HG02884 (cell line): Measurements from ENCODE around the gene KIF21B.

Source experiments
- ATAC-seq: cut with Tn5 transposase; IDR thresholded peaks from one replicate; pipeline ENCODE4 v1.9.1; 2021; ENCODE audit warnings: mild to moderate bottlenecking, moderate library complexity; ENCODE audit not compliant: unreplicated experiment

The KIF21B gene, protein sequence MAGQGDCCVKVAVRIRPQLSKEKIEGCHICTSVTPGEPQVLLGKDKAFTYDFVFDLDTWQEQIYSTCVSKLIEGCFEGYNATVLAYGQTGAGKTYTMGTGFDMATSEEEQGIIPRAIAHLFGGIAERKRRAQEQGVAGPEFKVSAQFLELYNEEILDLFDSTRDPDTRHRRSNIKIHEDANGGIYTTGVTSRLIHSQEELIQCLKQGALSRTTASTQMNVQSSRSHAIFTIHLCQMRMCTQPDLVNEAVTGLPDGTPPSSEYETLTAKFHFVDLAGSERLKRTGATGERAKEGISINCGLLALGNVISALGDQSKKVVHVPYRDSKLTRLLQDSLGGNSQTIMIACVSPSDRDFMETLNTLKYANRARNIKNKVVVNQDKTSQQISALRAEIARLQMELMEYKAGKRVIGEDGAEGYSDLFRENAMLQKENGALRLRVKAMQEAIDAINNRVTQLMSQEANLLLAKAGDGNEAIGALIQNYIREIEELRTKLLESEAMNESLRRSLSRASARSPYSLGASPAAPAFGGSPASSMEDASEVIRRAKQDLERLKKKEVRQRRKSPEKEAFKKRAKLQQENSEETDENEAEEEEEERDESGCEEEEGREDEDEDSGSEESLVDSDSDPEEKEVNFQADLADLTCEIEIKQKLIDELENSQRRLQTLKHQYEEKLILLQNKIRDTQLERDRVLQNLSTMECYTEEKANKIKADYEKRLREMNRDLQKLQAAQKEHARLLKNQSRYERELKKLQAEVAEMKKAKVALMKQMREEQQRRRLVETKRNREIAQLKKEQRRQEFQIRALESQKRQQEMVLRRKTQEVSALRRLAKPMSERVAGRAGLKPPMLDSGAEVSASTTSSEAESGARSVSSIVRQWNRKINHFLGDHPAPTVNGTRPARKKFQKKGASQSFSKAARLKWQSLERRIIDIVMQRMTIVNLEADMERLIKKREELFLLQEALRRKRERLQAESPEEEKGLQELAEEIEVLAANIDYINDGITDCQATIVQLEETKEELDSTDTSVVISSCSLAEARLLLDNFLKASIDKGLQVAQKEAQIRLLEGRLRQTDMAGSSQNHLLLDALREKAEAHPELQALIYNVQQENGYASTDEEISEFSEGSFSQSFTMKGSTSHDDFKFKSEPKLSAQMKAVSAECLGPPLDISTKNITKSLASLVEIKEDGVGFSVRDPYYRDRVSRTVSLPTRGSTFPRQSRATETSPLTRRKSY (N-terminal part only)

DNA sequence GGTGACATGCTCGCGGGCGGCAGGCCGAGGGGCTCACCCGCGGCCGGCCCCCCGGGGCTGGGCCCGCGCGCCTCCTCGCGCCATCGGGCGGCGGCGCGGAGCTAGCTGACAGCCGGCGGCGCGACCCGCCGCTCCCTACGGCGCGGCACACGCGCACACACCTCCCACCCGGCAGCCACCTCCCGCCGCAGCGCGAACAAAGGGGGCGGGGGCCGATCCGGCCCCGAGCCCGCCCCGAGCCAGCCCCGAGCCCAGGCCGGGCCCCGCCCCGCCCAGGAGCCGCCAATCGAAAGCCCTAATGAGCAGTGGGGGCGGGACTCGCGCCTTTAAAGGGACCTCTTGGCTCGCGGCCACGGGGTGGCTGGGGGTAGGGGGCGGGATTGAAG is at the start of gene KIF21B:
TSS of gene KIF21B (minus strand) at position 198 of the 386 bp plus-strand sequence. CDS start 331 bp downstream, outside the sequence.
- ATAC-seq, result peak; percentile 47

DNA sequence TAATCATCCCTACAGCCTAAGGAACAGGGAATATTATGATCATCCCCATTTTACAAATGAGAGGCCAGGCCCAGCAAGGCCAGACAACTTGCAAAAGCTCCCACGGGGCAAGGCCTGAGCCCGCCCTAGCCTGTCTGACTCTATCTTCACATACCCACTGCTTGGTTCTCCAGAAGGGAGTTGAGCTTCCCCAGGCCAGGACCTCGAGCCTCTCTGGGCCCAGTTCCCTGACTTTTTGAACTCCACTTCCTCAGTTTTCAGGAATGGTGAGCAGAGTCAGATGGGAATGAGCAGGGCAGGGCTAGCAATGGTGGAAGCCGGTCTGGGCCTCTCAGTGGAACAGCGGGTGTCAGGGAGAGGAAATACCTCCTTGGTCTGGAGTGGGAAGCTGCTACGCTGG is 49.4 kb upstream of the KIF21B start:
- no peak for ATAC-seq

- no peak for ATAC-seq
Measured at GRCh38 chr1:201072149-201072548, 48.6 kb upstream of the KIF21B start.

DNA sequence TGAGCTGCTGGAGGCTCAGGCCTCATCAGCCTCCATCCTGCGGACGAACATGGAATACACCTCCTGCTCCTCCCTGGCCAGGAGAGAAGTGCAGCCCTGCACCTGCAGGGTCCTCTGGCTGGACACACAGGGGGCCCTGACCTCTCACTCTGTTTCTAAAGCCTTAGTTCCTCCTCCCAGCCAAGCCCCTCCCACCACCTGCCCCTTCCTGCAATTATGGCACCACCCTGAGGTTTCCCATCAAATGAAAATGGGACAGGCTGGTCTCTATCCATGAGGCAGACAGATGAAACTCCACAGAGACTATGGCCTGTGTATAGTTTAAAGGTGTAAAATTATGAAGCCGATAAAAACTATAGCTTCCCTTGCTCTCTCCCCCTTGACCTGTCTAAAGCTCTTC is 46.1 kb upstream of the KIF21B start:
- no peak for ATAC-seq

GRCh38 chr1:201068976-201069375 is 45.5 kb upstream of the KIF21B start:
- ATAC-seq, result no peak

DNA sequence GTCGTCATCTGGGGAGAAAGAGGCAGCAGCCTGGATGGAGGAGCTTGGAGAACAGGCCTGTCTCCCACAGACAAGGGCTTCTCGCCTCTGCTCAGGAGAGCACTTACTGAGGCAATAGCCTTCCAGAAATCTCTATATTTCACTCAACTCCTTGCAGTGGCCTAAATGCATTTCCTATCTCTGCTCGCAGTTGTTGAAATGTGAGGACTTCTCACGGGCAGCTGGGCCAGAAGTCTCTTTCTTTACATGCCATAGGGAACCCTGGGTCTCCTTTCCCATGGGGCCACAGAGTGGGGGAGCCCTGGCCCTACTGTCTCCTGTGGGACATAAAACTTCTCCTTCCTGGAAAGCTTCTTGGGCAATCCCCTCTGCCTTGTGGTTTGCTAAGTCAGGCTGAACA is 43.5 kb upstream of the KIF21B start:
- ATAC-seq, result no peak

- no peak for ATAC-seq
Measured at GRCh38 chr1:201065686-201066085, 42.2 kb upstream of the KIF21B start.

DNA sequence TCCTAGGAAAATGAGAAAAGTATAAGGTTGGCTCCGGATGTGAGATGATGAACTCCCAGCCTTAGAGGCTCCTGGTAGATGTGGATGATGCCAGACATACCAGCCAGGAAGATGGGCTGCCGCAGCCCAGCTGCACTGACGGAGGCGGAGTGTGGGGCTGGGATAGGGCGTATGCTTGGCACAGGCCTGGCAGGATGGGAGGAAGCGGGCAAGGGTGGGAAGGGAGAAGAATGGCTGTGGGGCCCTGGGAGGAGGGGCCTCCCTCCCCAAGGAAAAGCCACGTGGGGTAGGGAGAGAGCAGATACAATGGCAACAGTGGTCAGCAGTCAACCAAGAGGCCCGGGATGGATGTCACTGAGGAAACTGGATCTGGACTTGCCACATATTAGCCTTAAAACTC is 41.3 kb upstream of the KIF21B start:
- no peak for ATAC-seq

- ATAC-seq, result no peak
Measured at GRCh38 chr1:201063145-201063544, 39.6 kb upstream of the KIF21B start.

GRCh38 chr1:201062511-201063091 is 39.1 kb upstream of the KIF21B start:
- no peak for ATAC-seq

DNA sequence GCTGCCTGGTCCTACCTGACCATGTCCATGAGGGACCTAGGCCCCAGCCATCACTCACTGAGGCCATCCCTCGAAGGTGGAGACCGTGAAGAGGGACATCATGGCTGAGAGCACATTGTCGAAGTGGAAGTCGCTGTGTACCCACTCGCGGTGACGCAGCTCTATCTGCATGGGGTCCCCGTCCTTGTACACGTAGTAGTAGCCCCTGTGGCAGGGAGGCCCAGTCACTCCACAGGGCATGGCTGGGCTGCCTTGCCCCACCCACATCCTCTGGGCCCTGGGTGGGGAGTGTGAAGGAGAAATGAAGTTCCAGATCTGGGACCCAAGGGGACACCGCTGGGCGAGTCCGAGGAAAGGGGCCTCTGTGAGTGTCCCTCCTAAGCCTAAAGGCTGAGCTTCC is 38.4 kb upstream of the KIF21B start:
- no peak for ATAC-seq

DNA sequence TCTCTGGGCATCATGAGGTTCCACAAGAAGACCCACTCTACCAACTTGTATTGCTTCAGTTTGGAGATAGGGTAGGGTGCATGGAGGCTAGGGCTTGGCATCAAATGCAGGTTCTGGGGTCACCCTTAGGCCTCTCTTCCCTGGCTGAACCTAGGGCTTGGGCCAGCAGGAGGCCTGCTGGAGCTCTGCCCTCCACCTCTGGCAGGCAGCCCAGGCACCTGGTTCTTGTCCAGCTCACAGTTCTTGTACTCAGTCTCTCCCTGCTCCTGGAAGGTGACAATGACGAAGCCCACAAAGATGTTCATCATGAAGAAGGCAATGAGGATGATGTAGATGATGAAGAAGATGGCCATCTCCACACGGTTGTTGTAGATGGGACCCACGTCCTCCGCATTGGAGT is 37.5 kb upstream of the KIF21B start:
- ATAC-seq, result no peak

DNA sequence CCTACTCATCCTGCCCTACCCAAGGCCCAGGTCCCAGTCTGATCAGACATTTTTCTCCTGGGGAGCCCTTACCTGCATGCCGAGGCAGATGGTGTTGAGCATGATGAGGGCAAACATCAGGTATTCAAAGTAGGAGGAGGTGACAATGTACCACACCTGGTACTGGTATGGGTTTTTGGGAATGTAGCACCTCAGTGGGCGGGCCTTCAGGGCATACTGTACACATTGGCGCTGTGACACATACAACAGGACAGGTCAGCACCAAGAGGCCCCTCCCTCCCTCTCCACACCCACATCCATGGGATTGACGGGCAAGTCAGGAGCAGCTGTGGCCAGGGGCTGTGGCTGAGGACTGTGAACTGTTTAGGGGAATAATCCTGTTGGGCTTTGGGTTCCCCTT is 37.1 kb upstream of the KIF21B start:
- no peak for ATAC-seq

GRCh38 chr1:201059871-201060555 is 36.5 kb upstream of the KIF21B start:
- no peak for ATAC-seq

- ATAC-seq, result no peak
Measured at GRCh38 chr1:201059401-201059800, 35.9 kb upstream of the KIF21B start.

GRCh38 chr1:201054091-201054543 is 30.6 kb upstream of the KIF21B start:
- no peak for ATAC-seq

DNA sequence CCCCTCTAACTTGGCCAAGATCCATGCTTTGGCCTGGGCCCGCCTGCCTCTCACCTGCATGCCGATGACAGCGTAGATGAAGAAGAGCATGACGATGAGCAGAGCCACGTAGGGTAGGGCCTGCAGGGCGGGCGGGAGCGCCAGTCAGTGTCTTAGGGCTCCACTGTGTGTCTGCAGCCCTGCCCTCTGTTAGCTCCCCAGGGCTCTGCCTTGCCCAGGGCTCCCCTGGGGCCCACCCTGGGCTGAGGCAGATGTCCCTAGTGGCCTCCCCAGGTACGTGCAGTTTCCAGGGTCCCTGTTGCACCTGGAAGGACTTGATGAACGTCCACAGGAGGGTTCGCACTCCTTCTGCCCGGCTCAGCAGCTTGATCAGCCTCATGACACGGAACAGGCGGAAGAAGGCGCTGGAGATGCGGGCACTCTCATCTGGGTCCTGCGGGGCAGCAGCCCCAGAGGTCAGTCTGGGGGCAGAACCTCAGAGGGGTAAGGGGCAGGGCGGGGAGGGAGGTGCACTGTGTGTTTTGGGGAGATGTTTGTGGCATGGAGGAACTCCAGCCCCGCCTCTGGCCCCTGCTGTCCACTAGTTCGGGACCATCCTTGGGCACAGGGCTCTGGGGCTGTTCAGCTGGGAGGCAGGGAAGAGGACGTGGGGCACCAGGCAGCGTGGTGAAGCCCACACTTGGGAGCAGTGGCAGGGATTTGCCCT is 29.8 kb upstream of the KIF21B start:
- ATAC-seq, result no peak

DNA sequence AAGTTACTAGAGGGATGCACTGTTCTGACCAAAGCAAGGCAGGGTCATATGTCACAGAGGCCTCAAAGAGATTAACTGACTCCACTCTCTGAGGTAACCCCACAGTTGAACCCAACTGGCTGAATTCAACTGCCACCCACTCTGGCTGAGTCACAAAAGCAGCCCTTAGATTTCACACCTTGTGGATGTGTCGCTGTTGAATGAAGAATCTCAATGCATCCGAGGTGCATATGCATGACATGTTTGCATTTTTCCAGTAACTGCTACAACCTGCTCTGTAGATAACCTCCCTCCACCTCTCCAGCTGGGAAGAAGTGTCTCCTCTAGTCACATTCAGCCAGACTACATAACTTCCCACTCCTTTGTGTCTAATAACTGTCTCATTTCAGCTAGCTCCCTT is 27.9 kb upstream of the KIF21B start:
- no peak for ATAC-seq

GRCh38 chr1:201050515-201051277 is 27.2 kb upstream of the KIF21B start:
- no peak for ATAC-seq
